Measurements from ENCODE around the gene CEP164. TPM values are rescaled to one million over a fixed set of nuclear protein-coding genes. Genes with fewer than 3 reads are reported as not detected.

The CEP164 gene
- total RNA-seq, 1 experiment from 2014 or later, result 43.7 TPM

GRCh38 chr11:117434481-117434880, 106.8 kb downstream of the CEP164 start:
- ATAC-seq (no peak), DNase-seq (no peak)
- no peaks in the 10 kb centered on the region for H3K9me2 ChIP-seq (replicated peaks; ENCODE audit: low read length)
- no peak overlapping the region for H3K4me3 ChIP-seq (ENCODE audit: low read length)
- H3K9me3 ChIP-seq (ENCODE audit: low read length), result no peaks in the 10 kb centered on the region
- H3K36me3 ChIP-seq (ENCODE audit: low read depth, low read length), result no peaks in the 10 kb centered on the region
- H3K27me3 ChIP-seq (ENCODE audit: low read length), result peaks cover 66% of the 10 kb centered on the region
- no TSS peak for BruUV-seq (replicated peaks)
- no peaks in the 10 kb centered on the region for H4K20me1 ChIP-seq (ENCODE audit: low read length)
- H3K4me1 ChIP-seq (ENCODE audit: insufficient read depth, low read length), result no peaks in the 10 kb centered on the region
- ChIA-PET POLR2A (ENCODE audit: unreplicated experiment) (no interaction called here), CTCF (no interaction called here)
- no peak overlapping the region for H3K4me2 ChIP-seq (ENCODE audit: low read length)
- H3K27ac ChIP-seq (ENCODE audit: low read length), result no peak overlapping the region
- intact Hi-C loops (cut with micrococcal nuclease), result no loop called here
- no peaks in the 10 kb centered on the region for H3F3A ChIP-seq (ENCODE audit: low read length, unreplicated experiment)
- no peak overlapping the region for H3K9ac ChIP-seq (ENCODE audit: low read length)
- TF ChIP-seq EZH2 (IDR thresholded peaks at IDR 0.05; ENCODE audit: low read length, unreplicated experiment), result no peak
- no peak overlapping the region for H2AFZ ChIP-seq (ENCODE audit: low read length)
- no peaks in the 10 kb centered on the region for H3K79me2 ChIP-seq (ENCODE audit: low read length)

GRCh38 chr11:117435326-117435725, 107.7 kb downstream of the CEP164 start:
- no peaks in the 10 kb centered on the region for H3K4me1 ChIP-seq (ENCODE audit: insufficient read depth, low read length)
- BruUV-seq (replicated peaks), result no TSS peak
- no peaks in the 10 kb centered on the region for H3K9me2 ChIP-seq (replicated peaks; ENCODE audit: low read length)
- H3K36me3 ChIP-seq (ENCODE audit: low read depth, low read length), result no peaks in the 10 kb centered on the region
- H3K79me2 ChIP-seq (ENCODE audit: low read length), result no peaks in the 10 kb centered on the region
- H4K20me1 ChIP-seq (ENCODE audit: low read length), result no peaks in the 10 kb centered on the region
- DNase-seq (no peak), ATAC-seq (no peak)
- H3K27ac ChIP-seq (ENCODE audit: low read length), result no peak overlapping the region
- POLR2A ChIA-PET (ENCODE audit: unreplicated experiment), result no interaction called here
- H3K27me3 ChIP-seq (ENCODE audit: low read length), result peaks cover 74% of the 10 kb centered on the region
- CTCF ChIA-PET, result no interaction called here
- H3K9me3 ChIP-seq (ENCODE audit: low read length), result no peaks in the 10 kb centered on the region
- no peak overlapping the region for H3K4me3 ChIP-seq (ENCODE audit: low read length)
- no peak overlapping the region for H2AFZ ChIP-seq (ENCODE audit: low read length)
- H3F3A ChIP-seq (ENCODE audit: low read length, unreplicated experiment), result no peaks in the 10 kb centered on the region
- no peak overlapping the region for H3K9ac ChIP-seq (ENCODE audit: low read length)
- H3K4me2 ChIP-seq (ENCODE audit: low read length), result no peak overlapping the region
- intact Hi-C loops (cut with micrococcal nuclease), result no loop called here
- no peak for TF ChIP-seq EZH2 (IDR thresholded peaks at IDR 0.05; ENCODE audit: low read length, unreplicated experiment)
- no peak for TF ChIP-seq CTCF (conservative IDR thresholded peaks at IDR 0.05; ENCODE audit: low read depth, low read length)
- no peak for TF ChIP-seq EZH2phosphoT487 (IDR thresholded peaks at IDR 0.05; ENCODE audit: borderline replicate concordance, low read length)

DNA sequence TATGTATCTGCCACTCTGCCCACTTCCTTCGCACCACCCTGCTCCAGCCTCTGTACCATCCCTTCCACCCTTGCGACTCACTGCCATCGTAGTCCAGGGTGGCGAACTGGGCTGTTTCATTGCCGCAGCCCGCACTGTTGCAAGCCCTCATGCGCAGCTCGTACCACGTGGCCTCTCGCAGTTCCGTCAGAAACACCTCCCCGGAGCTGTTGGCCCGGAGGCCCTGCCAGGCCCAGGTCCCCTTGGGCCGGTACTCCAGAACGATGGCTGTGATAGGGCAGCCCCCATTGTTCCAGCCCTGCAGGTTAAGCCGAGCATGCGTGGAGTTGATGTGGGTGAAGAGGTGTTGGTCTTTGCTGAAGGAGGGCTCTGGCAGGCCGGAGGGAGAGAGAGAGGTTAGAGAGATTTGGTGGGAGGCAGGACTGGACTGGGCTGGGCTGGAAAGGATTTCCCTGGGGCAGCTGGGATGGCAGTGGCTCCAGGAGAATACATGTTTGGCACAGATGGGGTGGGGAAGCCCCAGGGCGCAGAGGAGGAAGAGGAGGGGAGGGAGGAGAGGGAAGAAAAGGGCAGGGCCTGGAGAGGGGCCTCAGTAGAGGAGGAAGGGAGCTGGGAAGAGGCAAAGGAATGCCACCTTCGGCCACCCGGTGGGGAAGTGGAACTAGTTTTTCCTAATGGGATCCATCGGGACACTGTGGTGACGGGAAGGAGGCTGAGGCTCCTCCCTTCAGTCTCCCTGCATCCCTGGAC, 109.6 kb downstream of the CEP164 start:
- no peaks in the 10 kb centered on the region for H3K4me1 ChIP-seq (ENCODE audit: insufficient read depth, low read length)
- no peak overlapping the region for H3K4me2 ChIP-seq (ENCODE audit: low read length)
- DNase-seq (no peak), ATAC-seq (no peak)
- TF ChIP-seq EZH2 (IDR thresholded peaks at IDR 0.05; ENCODE audit: low read length, unreplicated experiment) (no peak), CTCF (conservative IDR thresholded peaks at IDR 0.05; ENCODE audit: low read depth, low read length) (no peak), EZH2phosphoT487 (IDR thresholded peaks at IDR 0.05; ENCODE audit: borderline replicate concordance, low read length) (no peak)
- H3K27ac ChIP-seq (ENCODE audit: low read length), result no peak overlapping the region
- no peaks in the 10 kb centered on the region for H3K36me3 ChIP-seq (ENCODE audit: low read depth, low read length)
- no peak overlapping the region for H3K9ac ChIP-seq (ENCODE audit: low read length)
- POLR2A ChIA-PET (ENCODE audit: unreplicated experiment), result no interaction called here
- no peaks in the 10 kb centered on the region for H3K9me2 ChIP-seq (replicated peaks; ENCODE audit: low read length)
- no peaks in the 10 kb centered on the region for H3K9me3 ChIP-seq (ENCODE audit: low read length)
- intact Hi-C loops (cut with micrococcal nuclease), result no loop called here
- CTCF ChIA-PET, result no interaction called here
- H2AFZ ChIP-seq (ENCODE audit: low read length), result no peak overlapping the region
- no peaks in the 10 kb centered on the region for H3F3A ChIP-seq (ENCODE audit: low read length, unreplicated experiment)
- BruUV-seq (replicated peaks), result no TSS peak
- peaks cover 68% of the 10 kb centered on the region for H3K27me3 ChIP-seq (ENCODE audit: low read length)
- no peak overlapping the region for H3K4me3 ChIP-seq (ENCODE audit: low read length)
- H4K20me1 ChIP-seq (ENCODE audit: low read length), result no peaks in the 10 kb centered on the region
- no peaks in the 10 kb centered on the region for H3K79me2 ChIP-seq (ENCODE audit: low read length)

Data from PC-3 (cell line).